ENCODE data around the gene RPL22L1. TPM values are rescaled to one million over a fixed set of nuclear protein-coding genes. Genes with fewer than 3 reads are reported as not detected.
"Not testable (repeated sequence)": the region's sequence is repeated elsewhere in the genome, so short reads cannot be mapped to it uniquely, and the experiment has no call there.

Gene RPL22L1
- total RNA-seq, 1 experiment from 2014 or later: 41.5 TPM

GRCh38 chr3:170897978-170898377 lies 28.0 kb upstream of the RPL22L1 start:
- H3K27ac ChIP-seq (ENCODE audit: low read depth, low read length, poor library complexity, severe bottlenecking): no peak overlapping the region
- H3K27me3 ChIP-seq (replicated peaks; ENCODE audit: insufficient read depth, low read depth, low read length, poor library complexity): no peaks in the 10 kb centered on the region
- H3K4me1 ChIP-seq (ENCODE audit: insufficient read depth, low read length, poor library complexity, severe bottlenecking): no peaks in the 10 kb centered on the region
- no peak for DNase-seq (ENCODE audit: low spot score)
- POLR2A ChIA-PET (ENCODE audit: low non-redundant PET): no interaction called here
- TF ChIP-seq CTCF (conservative IDR thresholded peaks at IDR 0.05; ENCODE audit: low read depth, low read length): no peak
- no peak for TF ChIP-seq EZH2 (IDR thresholded peaks at IDR 0.05; ENCODE audit: borderline replicate concordance, low read depth, low read length, poor library complexity, severe bottlenecking)
- no peak overlapping the region for H3K4me3 ChIP-seq (ENCODE audit: low read depth, low read length, poor library complexity, severe bottlenecking)
- no peaks in the 10 kb centered on the region for H3K9me3 ChIP-seq (ENCODE audit: low read depth, low read length, poor library complexity, severe bottlenecking)
- no TSS peak for BruUV-seq (replicated peaks)
- CTCF ChIA-PET: no interaction called here
- intact Hi-C loops (cut with micrococcal nuclease; ENCODE audit: unreplicated experiment): no loop called here
- H3K36me3 ChIP-seq (ENCODE audit: insufficient read depth, low read length, poor library complexity, severe bottlenecking): no peaks in the 10 kb centered on the region

GRCh38 chr3:170897199-170897598 lies 27.2 kb upstream of the RPL22L1 start:
- CTCF ChIA-PET; BruUV-seq (replicated peaks); intact Hi-C loops (cut with micrococcal nuclease; ENCODE audit: unreplicated experiment); H3K9me3 ChIP-seq (ENCODE audit: low read depth, low read length, poor library complexity, severe bottlenecking); DNase-seq (ENCODE audit: low spot score); H3K4me1 ChIP-seq (ENCODE audit: insufficient read depth, low read length, poor library complexity, severe bottlenecking); H3K4me3 ChIP-seq (ENCODE audit: low read depth, low read length, poor library complexity, severe bottlenecking); H3K27ac ChIP-seq (ENCODE audit: low read depth, low read length, poor library complexity, severe bottlenecking); POLR2A ChIA-PET (ENCODE audit: low non-redundant PET); H3K36me3 ChIP-seq (ENCODE audit: insufficient read depth, low read length, poor library complexity, severe bottlenecking); H3K27me3 ChIP-seq (replicated peaks; ENCODE audit: insufficient read depth, low read depth, low read length, poor library complexity): not testable (repeated sequence)

- BruUV-seq (replicated peaks): no TSS peak
- no peaks in the 10 kb centered on the region for H3K4me1 ChIP-seq (ENCODE audit: insufficient read depth, low read length, poor library complexity, severe bottlenecking)
- no peak for DNase-seq (ENCODE audit: low spot score)
- H3K27ac ChIP-seq (ENCODE audit: low read depth, low read length, poor library complexity, severe bottlenecking): no peak overlapping the region
- CTCF ChIA-PET: no interaction called here
- no peaks in the 10 kb centered on the region for H3K9me3 ChIP-seq (ENCODE audit: low read depth, low read length, poor library complexity, severe bottlenecking)
- POLR2A ChIA-PET (ENCODE audit: low non-redundant PET): no interaction called here
- intact Hi-C loops (cut with micrococcal nuclease; ENCODE audit: unreplicated experiment): no loop called here
- H3K4me3 ChIP-seq (ENCODE audit: low read depth, low read length, poor library complexity, severe bottlenecking): no peak overlapping the region
- TF ChIP-seq CTCF (conservative IDR thresholded peaks at IDR 0.05; ENCODE audit: low read depth, low read length) (no peak), EZH2 (IDR thresholded peaks at IDR 0.05; ENCODE audit: borderline replicate concordance, low read depth, low read length, poor library complexity, severe bottlenecking) (no peak)
- H3K36me3 ChIP-seq (ENCODE audit: insufficient read depth, low read length, poor library complexity, severe bottlenecking): no peaks in the 10 kb centered on the region
- H3K27me3 ChIP-seq (replicated peaks; ENCODE audit: insufficient read depth, low read depth, low read length, poor library complexity): no peaks in the 10 kb centered on the region
Measured at GRCh38 chr3:170896781-170897180, 26.8 kb upstream of the RPL22L1 start.

- DNase-seq (ENCODE audit: low spot score); CTCF ChIA-PET: not testable (repeated sequence)
Measured at GRCh38 chr3:170896333-170896732, 26.3 kb upstream of the RPL22L1 start.

More at GRCh38 chr3:170896333-170896732, 26.3 kb upstream of the RPL22L1 start:
- H3K36me3 ChIP-seq (ENCODE audit: insufficient read depth, low read length, poor library complexity, severe bottlenecking); H3K27ac ChIP-seq (ENCODE audit: low read depth, low read length, poor library complexity, severe bottlenecking); H3K4me3 ChIP-seq (ENCODE audit: low read depth, low read length, poor library complexity, severe bottlenecking); intact Hi-C loops (cut with micrococcal nuclease; ENCODE audit: unreplicated experiment); H3K27me3 ChIP-seq (replicated peaks; ENCODE audit: insufficient read depth, low read depth, low read length, poor library complexity); H3K9me3 ChIP-seq (ENCODE audit: low read depth, low read length, poor library complexity, severe bottlenecking); H3K4me1 ChIP-seq (ENCODE audit: insufficient read depth, low read length, poor library complexity, severe bottlenecking); POLR2A ChIA-PET (ENCODE audit: low non-redundant PET); BruUV-seq (replicated peaks): not testable (repeated sequence)
